Activated CD4-positive, alpha-beta memory T cell treated with anti-CD3 and anti-CD28 coated beads for 36 hours (primary cell): ENCODE data around the gene KIFAP3. TPM values are rescaled to one million over a fixed set of nuclear protein-coding genes. Genes with fewer than 3 reads are reported as not detected.
"Not testable (repeated sequence)": the region's sequence is repeated elsewhere in the genome, so short reads cannot be mapped to it uniquely, and the experiment has no call there.

Source experiments
- CTCF ChIA-PET: fragments of 350-600 bp; sonication (Branson Sonifier 250); formaldehyde crosslinking; loops from one replicate; lab custom pipeline; 2021; ENCODE audit warnings: antibody characterized with exemption, inconsistent platforms; lab: Charles Lee
- POLR2A ChIA-PET: fragments of 350-600 bp; sonication (Branson Sonifier 250); formaldehyde crosslinking; loops from one replicate; lab custom pipeline; 2021; ENCODE audit warnings: antibody characterized with exemption; lab: Charles Lee
- DNase-seq: peaks from one replicate; pipeline ENCODE4 v3.0.0-alpha.2; 2020
- H3K27ac Mint-ChIP-seq: one replicate; pipeline ENCODE4 v1.8.0; 2021; ENCODE audit warnings: mixed read lengths
- H3K27me3 Mint-ChIP-seq: one replicate; pipeline ENCODE4 v1.8.0; 2021; ENCODE audit warnings: mixed read lengths
- H3K36me3 Mint-ChIP-seq: one replicate; pipeline ENCODE4 v1.8.0; 2021; ENCODE audit warnings: mixed read lengths
- H3K4me1 Mint-ChIP-seq: one replicate; pipeline ENCODE4 v1.8.0; 2021; ENCODE audit warnings: low read depth, mixed read lengths
- H3K4me3 Mint-ChIP-seq: one replicate; pipeline ENCODE4 v1.8.0; 2021; ENCODE audit warnings: mild to moderate bottlenecking, mixed read lengths
- H3K9me3 Mint-ChIP-seq: one replicate; pipeline ENCODE4 v1.8.0; 2021; ENCODE audit warnings: mixed read lengths
- intact Hi-C: fragments of 100-400 bp; cut with micrococcal nuclease; formaldehyde crosslinking; loops from one replicate; pipeline ENCODE4 v1.15.1; 2023
- total RNA-seq, 2 experiments: library from RNA; stranded (reverse); gene quantifications; one replicate each; pipeline ENCODE4 v1.2.3, GENCODE V29; 2021

KIFAP3 gene
- total RNA-seq, result 10 to 100 TPM; 15.6 to 15.7 TPM

DNA sequence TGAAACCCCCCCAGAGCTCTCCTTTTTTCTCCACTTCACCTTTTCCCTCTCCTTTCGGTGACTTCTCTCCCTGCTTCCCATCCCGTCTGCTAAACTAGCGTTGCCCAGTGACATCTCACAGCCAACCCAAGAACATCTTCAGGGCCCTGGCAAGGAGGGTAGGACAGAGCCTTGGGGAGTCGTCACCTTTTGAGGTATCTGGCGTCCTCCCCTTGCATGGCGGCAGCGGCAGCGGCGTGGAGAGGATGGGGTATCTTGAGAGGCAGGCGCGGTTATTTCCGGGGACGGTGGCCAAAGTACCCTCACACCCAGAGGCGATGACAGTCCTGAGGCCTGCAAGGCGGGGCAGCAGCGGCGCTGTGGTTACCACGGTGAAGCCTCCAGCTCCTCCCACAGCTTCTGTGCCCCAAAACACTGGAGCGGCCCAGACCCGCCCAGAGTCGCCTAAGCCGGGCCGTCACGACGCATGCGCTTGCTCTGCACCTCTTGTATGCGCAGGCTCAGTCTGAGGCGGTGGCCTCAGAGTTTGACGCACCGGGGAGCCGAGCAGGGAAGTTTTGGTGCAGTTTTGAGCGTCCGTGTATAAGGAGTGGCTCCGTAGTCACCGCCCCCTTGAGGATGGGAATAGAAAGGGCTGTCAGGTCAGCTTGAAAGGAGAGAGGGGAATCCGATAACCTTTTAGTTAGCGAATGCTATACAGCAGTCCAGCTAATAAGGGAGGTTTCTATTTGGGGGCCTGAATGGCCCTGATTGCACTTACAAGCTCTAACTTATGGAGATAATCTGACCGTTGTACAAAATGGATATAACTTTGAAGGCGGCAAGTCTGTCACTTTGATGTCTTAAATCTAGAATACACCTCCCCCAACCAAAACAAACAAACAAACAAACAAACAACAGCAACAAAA lies at the start of gene KIFAP3:
Gene KIFAP3 (minus strand): TSS at position 446 of the 908 bp plus-strand sequence. CDS start 228 bp downstream, at position 218.
- H3K4me3 Mint-ChIP-seq, result peak within 1 kb of the TSS; percentile 96
- peak; percentile 98 for DNase-seq
- CTCF ChIA-PET, result interaction anchor here (0.6 to 1.7 kb wide), 7 partner anchors 8 to 1243 kb away, joined by 3 to 4 read pairs (median 3); no protein-coding TSS in a partner anchor
- H3K4me1 Mint-ChIP-seq, result peaks cover 46% of the 10 kb centered on the region
- POLR2A ChIA-PET, result interaction anchor here (1.3 to 1.8 kb wide), 2 partner anchors 181 to 458 kb away, joined by 5 to 7 read pairs; partner anchors contain the start of genes GORAB and SCYL3
- H3K36me3 Mint-ChIP-seq, result peaks cover 4% of the 10 kb centered on the region
- peaks cover 8% of the 10 kb centered on the region for H3K9me3 Mint-ChIP-seq
- peak within 1 kb of the TSS; percentile 85 for H3K27ac Mint-ChIP-seq
- no peaks in the 10 kb centered on the region for H3K27me3 Mint-ChIP-seq
- intact Hi-C loops, result loop anchor here (1.0 to 10.0 kb wide), 7 partner anchors 42 to 590 kb away; partner anchors contain the start of genes F5, GORAB, SCYL3 and SLC19A2

DNA sequence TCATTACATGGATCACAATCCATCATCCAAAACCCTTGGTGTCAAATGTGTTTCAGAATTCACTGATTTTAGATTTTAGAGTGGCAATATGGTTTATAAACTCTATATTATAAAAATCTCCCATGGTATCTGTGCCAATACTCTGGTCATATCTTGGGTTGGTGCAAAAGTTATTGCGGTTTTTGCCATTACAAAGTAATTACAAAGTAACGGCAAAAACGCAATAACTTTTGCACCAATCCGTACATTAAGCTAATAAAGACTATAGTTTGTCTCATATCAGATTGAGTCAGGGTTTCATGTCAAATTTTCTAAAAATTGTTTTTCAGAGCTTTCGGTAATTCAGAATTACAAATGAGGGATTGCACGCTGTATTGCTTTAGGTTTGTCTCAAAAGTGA lies 47.9 kb upstream of the KIFAP3 start:
- Mint-ChIP-seq H3K27ac (no peak overlapping the region), H3K27me3 (peaks cover 3% of the 10 kb centered on the region), H3K36me3 (no peaks in the 10 kb centered on the region), H3K4me1 (no peaks in the 10 kb centered on the region), H3K4me3 (no peak overlapping the region), H3K9me3 (peaks cover 6% of the 10 kb centered on the region)
- ChIA-PET POLR2A (no interaction called here), CTCF (no interaction called here)
- no peak for DNase-seq
- intact Hi-C loops, result no loop called here

DNA sequence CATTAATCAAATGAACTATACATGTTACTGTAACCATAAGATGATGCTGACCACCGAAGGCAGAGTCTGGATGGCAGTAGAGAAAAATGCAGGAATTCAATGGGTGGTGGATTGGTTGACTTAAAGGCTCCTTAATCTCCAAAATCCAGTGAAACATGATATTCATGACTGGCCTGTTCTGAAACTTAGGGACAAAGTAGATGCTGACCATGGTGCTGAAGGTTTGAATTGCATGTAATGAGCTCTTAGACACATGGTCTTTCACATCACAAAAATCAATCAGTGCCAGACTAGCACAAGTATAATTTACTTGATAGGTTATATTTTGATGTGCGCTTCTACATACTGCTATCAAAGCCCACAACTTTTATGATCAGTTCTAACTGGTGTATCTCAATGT lies 40.4 kb upstream of the KIFAP3 start:
- H3K4me1 Mint-ChIP-seq, result no peaks in the 10 kb centered on the region
- no peak overlapping the region for H3K27ac Mint-ChIP-seq
- no peaks in the 10 kb centered on the region for H3K9me3 Mint-ChIP-seq
- H3K36me3 Mint-ChIP-seq, result no peaks in the 10 kb centered on the region
- H3K4me3 Mint-ChIP-seq, result no peak overlapping the region
- peaks cover 21% of the 10 kb centered on the region for H3K27me3 Mint-ChIP-seq
- POLR2A ChIA-PET, result no interaction called here
- intact Hi-C loops, result no loop called here
- CTCF ChIA-PET, result no interaction called here
- no peak for DNase-seq

DNA sequence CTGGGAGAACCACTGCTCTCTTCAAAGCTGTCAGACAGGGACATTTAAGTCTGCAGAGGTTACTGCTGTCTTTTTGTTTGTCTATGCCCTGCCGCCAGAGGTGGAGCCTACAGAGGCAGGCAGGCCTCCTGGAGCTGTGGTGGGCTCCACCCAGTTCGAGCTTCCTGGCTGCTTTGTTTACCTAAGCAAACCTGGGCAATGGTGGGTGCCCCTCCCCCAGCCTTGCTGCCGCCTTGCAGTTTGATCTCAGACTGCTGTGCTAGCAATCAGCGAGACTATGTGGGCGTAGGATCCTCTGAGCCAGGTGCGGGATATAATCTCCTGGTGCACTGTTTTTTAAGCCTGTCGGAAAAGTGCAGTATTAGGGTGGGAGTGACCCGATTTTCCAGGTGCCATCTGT lies 38.6 kb upstream of the KIFAP3 start:
- H3K4me1 Mint-ChIP-seq, H3K9me3 Mint-ChIP-seq, H3K36me3 Mint-ChIP-seq, CTCF ChIA-PET, intact Hi-C loops, H3K27ac Mint-ChIP-seq, H3K4me3 Mint-ChIP-seq, DNase-seq, POLR2A ChIA-PET: not testable (repeated sequence)
- peaks cover 18% of the 10 kb centered on the region for H3K27me3 Mint-ChIP-seq

DNA sequence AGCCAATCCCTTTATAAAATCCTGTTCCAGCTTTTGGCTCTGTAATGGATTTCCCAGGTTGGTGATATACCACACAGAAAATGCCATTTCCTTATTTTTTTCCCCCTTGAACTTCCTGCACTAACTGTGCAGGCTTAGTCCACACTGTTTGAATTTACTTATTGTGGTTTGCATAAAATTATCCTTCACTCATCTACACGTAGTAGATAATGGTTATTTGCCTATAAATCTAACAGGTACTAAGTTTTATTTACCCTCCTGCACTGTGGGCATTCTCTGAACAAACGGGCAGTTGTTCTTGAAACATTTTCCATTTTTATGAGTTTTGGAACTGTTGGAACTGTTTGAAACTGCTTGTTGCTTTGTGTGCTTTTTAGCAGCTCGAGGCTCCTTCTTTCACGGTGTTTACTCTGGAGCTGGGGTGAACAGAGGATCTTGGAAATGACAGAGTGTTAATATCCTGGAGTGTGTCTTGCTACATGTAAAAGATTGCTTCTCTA lies 23.0 kb upstream of the KIFAP3 start:
- Mint-ChIP-seq H3K27me3 (peaks cover 15% of the 10 kb centered on the region), H3K4me3 (no peak overlapping the region), H3K9me3 (peaks cover 10% of the 10 kb centered on the region), H3K27ac (no peak overlapping the region), H3K36me3 (no peaks in the 10 kb centered on the region), H3K4me1 (no peaks in the 10 kb centered on the region)
- no peak for DNase-seq
- CTCF ChIA-PET, result interaction anchor here (0.7 kb wide), 1 partner anchor 802 kb away, joined by 3 read pairs; no protein-coding TSS in a partner anchor
- POLR2A ChIA-PET, result no interaction called here
- intact Hi-C loops, result no loop called here

DNA sequence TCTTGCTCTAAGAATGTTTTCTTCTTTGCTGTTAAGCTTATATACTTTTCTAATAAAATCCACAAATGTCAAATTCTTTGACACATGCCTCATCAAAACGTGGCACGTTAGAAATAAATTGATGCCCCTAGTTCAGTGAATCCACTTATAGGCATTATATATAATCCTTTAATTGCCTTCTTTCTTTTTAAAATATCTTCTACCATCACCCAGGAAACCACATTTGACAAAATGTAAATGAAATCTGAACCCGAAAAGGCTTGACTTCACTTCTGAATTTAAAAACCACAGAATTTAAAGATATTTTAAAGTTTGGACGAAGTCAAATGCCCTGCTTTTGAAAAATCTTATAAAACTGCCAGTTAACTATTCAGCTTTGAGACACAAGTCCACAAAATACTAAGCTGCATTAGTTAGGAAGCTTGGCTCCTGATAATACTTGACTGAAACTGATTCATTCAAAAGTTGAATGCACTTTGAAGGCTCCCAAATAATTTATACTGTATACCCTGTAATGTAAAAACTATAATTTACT lies 22.4 kb upstream of the KIFAP3 start:
- DNase-seq, result no peak
- H3K36me3 Mint-ChIP-seq, result no peaks in the 10 kb centered on the region
- H3K4me3 Mint-ChIP-seq, result no peak overlapping the region
- H3K4me1 Mint-ChIP-seq, result no peaks in the 10 kb centered on the region
- H3K27ac Mint-ChIP-seq, result no peak overlapping the region
- H3K27me3 Mint-ChIP-seq, result peaks cover 15% of the 10 kb centered on the region
- ChIA-PET POLR2A (no interaction called here), CTCF (interaction anchor here (0.7 kb wide), 1 partner anchor 802 kb away, joined by 3 read pairs; no protein-coding TSS in a partner anchor)
- intact Hi-C loops, result no loop called here
- peaks cover 10% of the 10 kb centered on the region for H3K9me3 Mint-ChIP-seq

DNA sequence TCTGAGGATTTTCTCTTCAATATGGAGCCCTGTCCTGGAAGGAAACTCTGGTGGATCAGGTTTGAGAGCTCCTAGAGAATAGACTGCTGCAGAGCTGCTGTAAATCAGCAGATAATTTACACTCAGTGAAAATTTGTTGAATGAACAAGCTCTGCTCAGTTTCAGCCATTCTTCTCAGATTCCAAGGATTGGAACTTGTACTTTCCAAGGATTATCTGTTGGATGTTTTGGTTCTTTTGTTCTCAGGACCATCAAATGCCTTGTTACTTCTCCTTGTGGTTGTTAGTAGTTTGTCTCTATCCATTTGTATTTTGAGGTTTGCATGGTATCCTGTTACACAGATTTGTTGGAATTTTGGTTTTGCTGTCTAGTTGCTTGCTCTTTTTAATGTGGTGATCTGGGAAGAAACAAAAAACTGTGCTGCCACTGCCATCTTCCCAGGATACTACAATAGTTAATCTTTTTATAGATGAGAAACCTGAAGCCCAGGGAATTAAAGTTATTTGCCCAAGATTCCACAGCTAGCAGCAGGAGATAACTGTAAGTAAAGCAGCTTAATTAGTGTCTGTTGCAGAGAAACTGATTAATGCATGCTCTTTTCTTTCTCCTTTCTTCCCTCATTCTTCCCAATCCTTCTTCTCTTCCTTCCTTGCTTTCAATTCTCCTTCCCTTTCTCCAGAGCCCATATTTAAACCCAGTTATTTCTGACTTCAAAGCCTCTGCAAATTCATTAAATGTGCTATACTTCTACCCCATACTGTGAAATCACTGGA lies 21.7 kb upstream of the KIFAP3 start:
- intact Hi-C loops, result no loop called here
- ChIA-PET POLR2A (no interaction called here), CTCF (no interaction called here)
- Mint-ChIP-seq H3K9me3 (peaks cover 14% of the 10 kb centered on the region), H3K4me1 (no peaks in the 10 kb centered on the region), H3K27ac (no peak overlapping the region), H3K36me3 (peaks cover 2% of the 10 kb centered on the region), H3K4me3 (no peak overlapping the region), H3K27me3 (peaks cover 15% of the 10 kb centered on the region)
- DNase-seq, result no peak

DNA sequence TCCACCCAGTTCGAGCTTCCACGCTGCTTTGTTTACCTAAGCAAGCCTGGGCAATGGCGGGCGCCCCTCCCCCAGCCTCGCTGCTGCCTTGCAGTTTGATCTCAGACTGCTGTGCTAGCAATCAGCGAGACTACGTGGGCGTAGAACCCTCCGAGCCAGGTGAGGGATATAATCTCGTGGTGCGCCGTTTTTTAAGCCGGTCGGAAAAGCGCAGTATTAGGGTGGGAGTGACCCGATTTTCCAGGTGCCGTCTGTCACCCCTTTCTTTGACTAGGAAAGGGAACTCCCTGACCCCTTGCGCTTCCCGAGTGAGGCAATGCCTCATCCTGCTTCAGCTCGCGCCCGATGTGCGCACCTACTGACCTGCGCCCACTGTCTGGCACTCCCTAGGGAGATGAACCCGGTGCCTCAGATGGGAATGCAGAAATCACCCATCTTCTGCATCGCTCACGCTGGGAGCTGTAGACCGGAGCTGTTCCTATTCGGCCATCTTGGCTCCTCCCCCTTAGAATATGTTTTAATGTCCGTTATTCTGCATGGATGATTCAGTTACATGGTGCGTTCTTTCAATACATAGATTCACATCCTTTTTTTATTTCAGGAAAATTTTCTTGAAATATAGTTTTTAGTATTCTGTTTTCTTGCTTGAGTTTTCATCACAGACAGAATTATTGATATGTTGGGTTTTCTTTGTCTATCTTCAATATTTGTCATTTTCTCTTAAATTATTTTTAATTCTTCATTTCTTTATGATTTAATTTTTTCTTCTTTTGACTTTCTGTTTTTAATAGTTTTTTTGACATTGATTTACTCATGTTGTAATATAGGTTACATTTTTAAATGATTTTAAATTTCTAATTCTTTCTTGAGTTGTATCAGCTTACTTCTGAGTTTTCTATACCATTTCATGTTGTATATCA lies 20.5 kb upstream of the KIFAP3 start:
- H3K4me3 Mint-ChIP-seq, H3K27ac Mint-ChIP-seq, CTCF ChIA-PET, H3K36me3 Mint-ChIP-seq, H3K4me1 Mint-ChIP-seq, POLR2A ChIA-PET, DNase-seq, intact Hi-C loops: not testable (repeated sequence)
- H3K9me3 Mint-ChIP-seq, result peaks cover 14% of the 10 kb centered on the region
- peaks cover 15% of the 10 kb centered on the region for H3K27me3 Mint-ChIP-seq

DNA sequence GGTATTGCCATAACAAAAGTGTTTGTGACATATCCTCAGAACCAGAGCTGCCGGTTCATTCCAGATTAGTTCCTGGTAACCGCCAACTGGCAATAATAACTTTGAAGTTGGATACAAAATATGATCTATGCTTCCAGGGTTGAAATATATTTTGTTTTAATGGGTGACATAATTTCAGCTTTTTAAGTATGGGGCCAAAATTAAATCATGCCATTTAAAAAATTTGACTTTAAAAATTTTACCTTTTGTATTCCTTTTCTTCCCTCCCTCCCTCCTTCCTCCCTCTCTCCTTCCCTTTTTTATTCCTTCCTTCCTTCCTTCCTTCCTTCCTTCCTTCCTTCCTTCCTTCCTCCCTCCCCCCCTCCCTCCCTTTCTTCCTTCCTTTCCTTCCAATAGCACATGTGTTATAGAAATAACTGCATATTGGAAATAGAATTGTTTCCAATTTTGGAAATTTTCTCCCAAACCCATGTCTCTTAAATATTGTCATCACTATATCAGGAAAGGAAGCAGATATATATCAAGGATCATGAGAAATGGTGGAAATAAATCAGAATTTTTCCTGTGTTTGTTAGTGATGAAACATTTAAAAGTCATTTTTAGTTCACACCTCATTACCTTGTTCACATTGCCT lies 12.0 kb upstream of the KIFAP3 start:
- H3K4me1 Mint-ChIP-seq, result no peaks in the 10 kb centered on the region
- intact Hi-C loops, result no loop called here

DNA sequence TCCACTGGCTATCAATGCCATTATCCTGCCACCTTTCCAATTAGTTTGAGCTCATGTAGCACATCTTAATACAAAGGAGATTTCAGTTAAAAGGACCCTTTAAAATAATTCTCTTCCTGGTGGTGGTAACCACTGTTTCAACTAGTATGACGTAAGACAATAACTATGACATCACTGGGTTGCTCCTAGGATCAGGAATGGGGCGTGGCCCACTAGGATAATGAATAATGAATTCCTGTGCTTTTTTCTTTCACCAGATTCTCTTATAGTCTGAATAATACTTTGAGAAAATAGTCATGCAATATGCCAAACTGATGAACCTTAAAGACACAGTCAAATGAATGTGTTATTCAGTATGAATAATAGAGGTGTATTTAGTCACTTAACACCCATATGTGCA lies 10.6 kb upstream of the KIFAP3 start:
- Mint-ChIP-seq H3K4me1 (no peaks in the 10 kb centered on the region), H3K27ac (no peak overlapping the region), H3K9me3 (no peaks in the 10 kb centered on the region), H3K36me3 (no peaks in the 10 kb centered on the region), H3K27me3 (peaks cover 6% of the 10 kb centered on the region), H3K4me3 (no peak overlapping the region)
- intact Hi-C loops, result no loop called here
- POLR2A ChIA-PET, result no interaction called here
- CTCF ChIA-PET, result no interaction called here
- no peak for DNase-seq

More for the DNA sequence above, 12.0 kb upstream of the KIFAP3 start:
- Mint-ChIP-seq H3K9me3 (peaks cover under 1% of the 10 kb centered on the region), H3K27me3 (peaks cover 4% of the 10 kb centered on the region), H3K27ac (no peak overlapping the region), H3K4me3 (no peak overlapping the region), H3K36me3 (no peaks in the 10 kb centered on the region)
- no peak for DNase-seq
- POLR2A ChIA-PET, result no interaction called here
- CTCF ChIA-PET, result no interaction called here
